ENCODE results near the gene VWF.

The VWF gene

DNA sequence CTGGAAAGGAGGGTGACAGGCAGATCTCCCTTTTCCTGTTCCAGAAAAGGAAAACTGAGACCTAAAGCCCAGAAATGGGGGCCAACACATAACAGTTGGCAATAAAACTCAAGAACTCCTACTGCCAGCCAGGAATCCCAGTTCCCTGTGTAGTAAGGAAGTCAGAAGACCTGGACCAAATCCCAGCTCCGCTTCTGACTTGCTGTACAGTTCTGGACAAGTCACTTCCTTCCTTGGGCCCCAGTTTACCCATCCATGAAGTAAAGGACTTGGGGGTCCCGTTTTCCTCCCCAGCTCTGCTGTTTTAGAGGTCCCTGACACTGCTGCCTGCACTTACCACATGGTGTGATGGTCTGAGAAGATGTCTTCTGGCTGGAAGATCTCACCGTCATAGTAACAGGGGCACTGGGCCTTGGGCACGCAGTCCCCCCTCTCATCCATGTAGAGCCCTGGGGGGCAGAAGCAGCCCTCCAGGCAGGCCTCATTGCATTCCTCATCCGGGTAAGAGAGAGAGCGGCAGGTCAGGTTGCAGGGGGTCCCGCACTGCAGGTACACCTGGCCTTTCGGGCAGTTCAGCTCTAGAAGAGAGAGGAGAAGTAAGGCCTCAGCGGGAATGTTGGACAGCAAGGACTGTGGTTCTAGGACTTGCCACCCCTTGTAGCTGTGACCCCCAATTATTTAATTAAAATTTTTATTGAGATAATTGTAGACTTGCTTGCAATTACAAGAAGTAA lies 72.1 kb downstream of the VWF start:
- Histone ChIP-seq H3K4me1 (ENCODE audit: control insufficient read depth in 1 of 2, insufficient read depth in 2 of 2, low read length in 2 of 2) (peaks cover 0 to 12% of the 10 kb centered on the region in 2 donors), H3K4me3 (ENCODE audit: low read depth in 1 of 2, low read length in 2 of 2) (no peak overlapping the region), H3K27me3 (ENCODE audit: low read depth, low read length) (no peaks in the 10 kb centered on the region), H3K27ac (ENCODE audit: low read length) (no peak overlapping the region), H3K9me3 (ENCODE audit: control insufficient read depth in 1 of 2, low read length in 2 of 2) (no peaks in the 10 kb centered on the region), H3K36me3 (ENCODE audit: control insufficient read depth in 1 of 2, insufficient read depth in 2 of 2, low read length in 2 of 2) (no peaks in the 10 kb centered on the region)

- Histone ChIP-seq H3K27me3 (ENCODE audit: low read depth, low read length) (no peaks in the 10 kb centered on the region), H3K36me3 (ENCODE audit: control insufficient read depth in 1 of 2, insufficient read depth in 2 of 2, low read length in 2 of 2) (no peaks in the 10 kb centered on the region)
Observed at GRCh38 chr12:6049992-6050391, 74.5 kb downstream of the VWF start.

GRCh38 chr12:6049587-6049986 lies 74.9 kb downstream of the VWF start:
- no peaks in the 10 kb centered on the region for H3K9me3 ChIP-seq (ENCODE audit: control insufficient read depth in 1 of 2, low read length in 2 of 2)
- no peak overlapping the region for H3K27ac ChIP-seq (ENCODE audit: low read length)
- H3K4me3 ChIP-seq (ENCODE audit: low read depth in 1 of 2, low read length in 2 of 2) = no peak overlapping the region
- peaks cover 0 to 5% of the 10 kb centered on the region in 2 donors for H3K4me1 ChIP-seq (ENCODE audit: control insufficient read depth in 1 of 2, insufficient read depth in 2 of 2, low read length in 2 of 2)
- H3K27me3 ChIP-seq (ENCODE audit: low read depth, low read length) = no peaks in the 10 kb centered on the region
- no peaks in the 10 kb centered on the region for H3K36me3 ChIP-seq (ENCODE audit: control insufficient read depth in 1 of 2, insufficient read depth in 2 of 2, low read length in 2 of 2)

More at GRCh38 chr12:6049992-6050391, 74.5 kb downstream of the VWF start:
- no peak overlapping the region for H3K4me3 ChIP-seq (ENCODE audit: low read depth in 1 of 2, low read length in 2 of 2)
- no peak overlapping the region for H3K27ac ChIP-seq (ENCODE audit: low read length)
- peaks cover 0 to 5% of the 10 kb centered on the region in 2 donors for H3K4me1 ChIP-seq (ENCODE audit: control insufficient read depth in 1 of 2, insufficient read depth in 2 of 2, low read length in 2 of 2)
- H3K9me3 ChIP-seq (ENCODE audit: control insufficient read depth in 1 of 2, low read length in 2 of 2) = no peaks in the 10 kb centered on the region

DNA sequence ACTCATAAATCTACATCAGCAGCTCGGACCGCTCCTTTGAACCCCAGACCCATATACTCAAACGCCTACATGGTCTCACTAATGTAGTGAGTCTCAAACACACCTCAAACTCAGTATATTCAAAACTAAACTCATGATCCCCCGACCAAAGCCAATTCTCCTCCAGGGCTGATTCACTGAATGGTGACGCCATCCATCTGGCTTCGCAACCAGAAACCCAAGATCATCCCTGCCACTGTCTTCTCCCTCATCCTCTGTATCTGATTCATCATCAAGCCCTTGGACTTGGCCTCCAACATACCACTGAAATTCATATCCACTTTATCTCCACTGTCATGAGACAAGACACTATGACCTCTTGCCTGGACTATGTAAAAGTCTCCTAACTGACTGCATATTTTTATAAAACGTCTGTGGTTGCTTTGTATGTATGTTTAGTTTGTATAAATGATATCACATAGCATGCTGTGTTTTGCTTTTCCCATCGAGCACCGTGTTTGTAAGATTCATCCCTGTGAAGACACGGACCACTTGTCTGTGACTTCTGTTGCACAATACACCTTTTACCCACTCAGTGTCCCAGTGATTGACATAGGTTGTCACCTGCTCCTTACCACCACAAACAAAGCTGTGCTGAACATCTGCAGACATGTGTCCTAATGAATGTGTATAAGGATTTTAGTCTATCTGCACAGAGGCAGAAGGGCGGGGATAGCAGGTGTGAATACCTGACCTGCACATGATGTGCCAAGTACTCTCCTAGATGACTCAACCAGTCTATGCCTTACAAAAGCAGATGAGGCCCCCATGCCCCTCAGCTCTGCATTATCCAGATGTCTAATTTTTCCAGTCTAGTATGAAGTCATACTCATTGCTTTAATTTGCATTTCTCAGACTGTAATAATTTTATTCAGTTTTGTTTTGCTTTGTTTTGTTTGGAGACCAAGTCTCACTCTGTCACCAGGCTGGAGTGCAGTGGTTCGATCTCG lies 76.9 kb downstream of the VWF start:
- H3K36me3 ChIP-seq (ENCODE audit: control insufficient read depth in 1 of 2, insufficient read depth in 2 of 2, low read length in 2 of 2) = no peaks in the 10 kb centered on the region
- no peak overlapping the region for H3K27ac ChIP-seq (ENCODE audit: low read length)

GRCh38 chr12:6046511-6047180 lies 77.8 kb downstream of the VWF start:
- no peaks in the 10 kb centered on the region for H3K4me1 ChIP-seq (ENCODE audit: control insufficient read depth in 1 of 2, insufficient read depth in 2 of 2, low read length in 2 of 2)
- H3K27me3 ChIP-seq (ENCODE audit: low read depth, low read length) = no peaks in the 10 kb centered on the region
- H3K4me3 ChIP-seq (ENCODE audit: low read depth in 1 of 2, low read length in 2 of 2) = no peak overlapping the region
- H3K9me3 ChIP-seq (ENCODE audit: control insufficient read depth in 1 of 2, low read length in 2 of 2) = no peaks in the 10 kb centered on the region
- no peaks in the 10 kb centered on the region for H3K36me3 ChIP-seq (ENCODE audit: control insufficient read depth in 1 of 2, insufficient read depth in 2 of 2, low read length in 2 of 2)
- no peak overlapping the region for H3K27ac ChIP-seq (ENCODE audit: low read length)

More for the DNA sequence above, 76.9 kb downstream of the VWF start:
- Histone ChIP-seq H3K9me3 (ENCODE audit: control insufficient read depth in 1 of 2, low read length in 2 of 2) (no peaks in the 10 kb centered on the region), H3K27me3 (ENCODE audit: low read depth, low read length) (no peaks in the 10 kb centered on the region), H3K4me3 (ENCODE audit: low read depth in 1 of 2, low read length in 2 of 2) (no peak overlapping the region), H3K4me1 (ENCODE audit: control insufficient read depth in 1 of 2, insufficient read depth in 2 of 2, low read length in 2 of 2) (no peaks in the 10 kb centered on the region)

DNA sequence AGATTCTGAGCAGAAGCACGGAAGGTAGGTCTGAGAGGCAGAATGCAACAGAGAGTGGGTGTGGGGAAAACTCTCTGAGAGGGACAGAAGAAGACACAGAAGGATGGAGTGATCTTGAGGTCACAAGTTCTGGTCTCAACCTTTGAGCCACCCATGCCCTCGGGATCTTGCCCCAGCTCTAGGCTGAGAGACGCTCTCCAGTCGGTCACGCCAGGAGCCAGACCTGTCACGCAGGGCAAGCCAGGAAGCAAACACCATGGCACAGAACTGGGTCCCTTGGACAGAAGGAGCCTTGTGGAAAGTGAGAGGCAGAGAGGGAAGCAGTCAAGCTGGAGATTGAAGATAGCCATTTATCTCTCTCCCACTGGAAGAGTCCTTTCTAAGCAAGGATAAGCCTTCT lies 79.0 kb downstream of the VWF start:
- no peak overlapping the region for H3K4me3 ChIP-seq (ENCODE audit: low read depth in 1 of 2, low read length in 2 of 2)

DNA sequence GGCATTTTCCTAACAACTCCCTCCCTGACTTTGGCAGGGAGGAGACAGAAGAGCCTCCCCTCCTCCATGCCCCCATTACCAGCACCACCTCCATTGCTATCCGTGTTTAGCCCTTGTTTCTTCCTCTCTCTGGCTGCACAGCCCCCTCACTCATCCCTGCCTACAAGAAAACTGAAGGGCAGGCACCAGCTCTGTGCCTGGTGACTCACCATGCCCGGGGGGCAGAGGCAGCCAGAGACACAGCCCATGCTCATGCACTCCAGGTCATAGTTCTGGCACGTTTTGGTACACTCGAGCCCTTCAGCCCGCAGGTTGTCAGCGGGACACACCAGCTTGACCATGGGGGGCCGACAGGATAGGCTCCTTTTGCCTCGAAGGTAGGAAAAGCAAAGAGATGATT lies 80.4 kb downstream of the VWF start:
- H3K4me1 ChIP-seq (ENCODE audit: control insufficient read depth in 1 of 2, insufficient read depth in 2 of 2, low read length in 2 of 2) = peaks cover 0 to 9% of the 10 kb centered on the region in 2 donors
- no peaks in the 10 kb centered on the region for H3K27me3 ChIP-seq (ENCODE audit: low read depth, low read length)
- H3K36me3 ChIP-seq (ENCODE audit: control insufficient read depth in 1 of 2, insufficient read depth in 2 of 2, low read length in 2 of 2) = no peaks in the 10 kb centered on the region
- no peak overlapping the region for H3K27ac ChIP-seq (ENCODE audit: low read length)
- H3K9me3 ChIP-seq (ENCODE audit: control insufficient read depth in 1 of 2, low read length in 2 of 2) = no peaks in the 10 kb centered on the region
- no peak overlapping the region for H3K4me3 ChIP-seq (ENCODE audit: low read depth in 1 of 2, low read length in 2 of 2)

More for the DNA sequence above, 79.0 kb downstream of the VWF start:
- Histone ChIP-seq H3K9me3 (ENCODE audit: control insufficient read depth in 1 of 2, low read length in 2 of 2) (no peaks in the 10 kb centered on the region), H3K36me3 (ENCODE audit: control insufficient read depth in 1 of 2, insufficient read depth in 2 of 2, low read length in 2 of 2) (no peaks in the 10 kb centered on the region), H3K4me1 (ENCODE audit: control insufficient read depth in 1 of 2, insufficient read depth in 2 of 2, low read length in 2 of 2) (peaks cover 0 to 6% of the 10 kb centered on the region in 2 donors), H3K27me3 (ENCODE audit: low read depth, low read length) (no peaks in the 10 kb centered on the region), H3K27ac (ENCODE audit: low read length) (no peak overlapping the region)

GRCh38 chr12:6042446-6042845 lies 82.0 kb downstream of the VWF start:
- Histone ChIP-seq H3K4me3 (ENCODE audit: low read depth in 1 of 2, low read length in 2 of 2) (no peak overlapping the region), H3K36me3 (ENCODE audit: control insufficient read depth in 1 of 2, insufficient read depth in 2 of 2, low read length in 2 of 2) (no peaks in the 10 kb centered on the region), H3K4me1 (ENCODE audit: control insufficient read depth in 1 of 2, insufficient read depth in 2 of 2, low read length in 2 of 2) (peaks cover 0 to 9% of the 10 kb centered on the region in 2 donors), H3K9me3 (ENCODE audit: control insufficient read depth in 1 of 2, low read length in 2 of 2) (no peaks in the 10 kb centered on the region), H3K27me3 (ENCODE audit: low read depth, low read length) (no peaks in the 10 kb centered on the region), H3K27ac (ENCODE audit: low read length) (no peak overlapping the region)

- H3K27ac ChIP-seq (ENCODE audit: low read length) = no peak overlapping the region
- H3K36me3 ChIP-seq (ENCODE audit: control insufficient read depth in 1 of 2, insufficient read depth in 2 of 2, low read length in 2 of 2) = no peaks in the 10 kb centered on the region
- H3K9me3 ChIP-seq (ENCODE audit: control insufficient read depth in 1 of 2, low read length in 2 of 2) = no peaks in the 10 kb centered on the region
- H3K27me3 ChIP-seq (ENCODE audit: low read depth, low read length) = no peaks in the 10 kb centered on the region
- H3K4me3 ChIP-seq (ENCODE audit: low read depth in 1 of 2, low read length in 2 of 2) = no peak overlapping the region
- H3K4me1 ChIP-seq (ENCODE audit: control insufficient read depth in 1 of 2, insufficient read depth in 2 of 2, low read length in 2 of 2) = peaks cover 0 to 9% of the 10 kb centered on the region in 2 donors
Observed at GRCh38 chr12:6041891-6042290, 82.6 kb downstream of the VWF start.

DNA sequence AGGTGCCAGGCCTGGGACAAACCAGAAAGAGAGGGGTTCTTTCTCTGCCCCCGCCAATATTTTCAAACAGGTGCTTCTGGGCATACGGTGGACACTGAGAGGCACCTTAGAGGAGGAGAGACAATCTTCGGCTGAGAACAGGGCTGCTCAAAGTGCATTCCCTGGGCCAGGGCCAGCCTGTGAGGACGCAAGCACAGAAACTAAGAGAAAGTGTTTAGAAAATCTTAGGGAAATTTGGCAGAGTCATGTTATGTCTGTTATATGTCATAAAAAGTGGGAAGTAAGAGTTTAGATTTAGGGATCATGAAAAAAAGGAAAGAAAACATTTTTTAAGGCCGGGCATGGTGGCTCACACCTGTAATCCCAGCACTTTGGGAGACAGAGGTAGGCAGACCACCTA lies 83.7 kb downstream of the VWF start:
- no peak overlapping the region for H3K27ac ChIP-seq (ENCODE audit: low read length)
- no peaks in the 10 kb centered on the region for H3K36me3 ChIP-seq (ENCODE audit: control insufficient read depth in 1 of 2, insufficient read depth in 2 of 2, low read length in 2 of 2)
- no peaks in the 10 kb centered on the region for H3K27me3 ChIP-seq (ENCODE audit: low read depth, low read length)
- no peak overlapping the region for H3K4me3 ChIP-seq (ENCODE audit: low read depth in 1 of 2, low read length in 2 of 2)
- no peaks in the 10 kb centered on the region for H3K9me3 ChIP-seq (ENCODE audit: control insufficient read depth in 1 of 2, low read length in 2 of 2)
- peaks cover 0 to 9% of the 10 kb centered on the region in 2 donors for H3K4me1 ChIP-seq (ENCODE audit: control insufficient read depth in 1 of 2, insufficient read depth in 2 of 2, low read length in 2 of 2)
